ENCODE results near the gene ZNF354B. TPM values are rescaled to one million over a fixed set of nuclear protein-coding genes. Genes with fewer than 3 reads are reported as not detected.
A peak's percentile ranks its signal among the peaks of the same experiment; 100 is the strongest.

ZNF354B gene
- total RNA-seq, result 10 to 100 TPM in 3 of 4 donors, 1 to 10 TPM in 1; 9.8 to 18.8 (median 15.4) TPM

- WGBS, result 3% methylated on average over 12 of the region's 86 CpGs
- H3K36me3 ChIP-seq, result peaks cover 0 to 19% (median 11%) of the 10 kb centered on the region in 4 donors
- intact Hi-C loops (cut with DNase I), result loop anchor here (2.0 to 5.0 kb wide), 3 partner anchors 82 to 202 kb away; partner anchors contain the start of genes ZNF354A, ZNF354C and ZNF454
- no peaks in the 10 kb centered on the region for H3K9me3 ChIP-seq
- TF ChIP-seq CTCF (IDR thresholded peaks at IDR 0.05), result peak; percentile 14 to 26 (median 16)
- TF ChIP-seq EP300 (IDR thresholded peaks at IDR 0.05), result no peak
- peak; percentile 27 for TF ChIP-seq POLR2A (IDR thresholded peaks at IDR 0.05; ENCODE audit: low read depth)
- peak; percentile 85 to 94 for TF ChIP-seq POLR2AphosphoS5 (IDR thresholded peaks at IDR 0.05)
- peak within 1 kb of the TSS; percentile 85 to 92 (median 88) for H3K27ac ChIP-seq (replicated peaks in 1 of 4)
- H3K27me3 ChIP-seq, result no peaks in the 10 kb centered on the region
- H3K4me3 ChIP-seq, result peak within 1 kb of the TSS; percentile 69 to 96 (median 93)
- DNase-seq (ENCODE audit: extremely low spot score), result peak; percentile 95
- peaks cover 7 to 31% (median 24%) of the 10 kb centered on the region in 4 donors for H3K4me1 ChIP-seq
Measured at GRCh38 chr5:178859625-178860521, at the start of gene ZNF354B. Gene ZNF354B (plus strand): TSS chr5:178859953. CDS start chr5:178861048, 1,095 bp downstream.

- no peak for DNase-seq (ENCODE audit: extremely low spot score)
- no peak overlapping the region for H3K27ac ChIP-seq (replicated peaks in 1 of 4)
- H3K36me3 ChIP-seq, result no peaks in the 10 kb centered on the region
- H3K4me3 ChIP-seq, result no peak overlapping the region
- H3K27me3 ChIP-seq, result peaks cover 0 to 24% (median 0%) of the 10 kb centered on the region in 4 donors
- TF ChIP-seq POLR2A (IDR thresholded peaks at IDR 0.05; ENCODE audit: low read depth) (no peak), EP300 (IDR thresholded peaks at IDR 0.05) (no peak), CTCF (IDR thresholded peaks at IDR 0.05) (no peak), POLR2AphosphoS5 (IDR thresholded peaks at IDR 0.05) (no peak)
- 74% methylated on average over 8 of the region's 8 CpGs for WGBS
- no peaks in the 10 kb centered on the region for H3K9me3 ChIP-seq
- H3K4me1 ChIP-seq, result no peaks in the 10 kb centered on the region
- intact Hi-C loops (cut with DNase I), result no loop called here
Measured at GRCh38 chr5:178817506-178817905, 42.2 kb upstream of the ZNF354B start.

GRCh38 chr5:178818094-178818493 is 41.7 kb upstream of the ZNF354B start:
- 88% methylated on average over 14 of the region's 14 CpGs for WGBS
- Histone ChIP-seq H3K4me3 (no peak overlapping the region), H3K4me1 (no peaks in the 10 kb centered on the region), H3K27ac (replicated peaks in 1 of 4) (no peak overlapping the region), H3K36me3 (no peaks in the 10 kb centered on the region), H3K27me3 (peaks cover 0 to 23% (median 0%) of the 10 kb centered on the region in 4 donors), H3K9me3 (no peaks in the 10 kb centered on the region)
- no peak for DNase-seq (ENCODE audit: extremely low spot score)
- intact Hi-C loops (cut with DNase I), result no loop called here
- TF ChIP-seq EP300 (IDR thresholded peaks at IDR 0.05) (no peak), POLR2AphosphoS5 (IDR thresholded peaks at IDR 0.05) (no peak), CTCF (IDR thresholded peaks at IDR 0.05) (no peak), POLR2A (IDR thresholded peaks at IDR 0.05; ENCODE audit: low read depth) (no peak)

GRCh38 chr5:178820001-178820400 is 39.8 kb upstream of the ZNF354B start:
- TF ChIP-seq EP300 (IDR thresholded peaks at IDR 0.05), result no peak
- TF ChIP-seq POLR2AphosphoS5 (IDR thresholded peaks at IDR 0.05), result no peak
- TF ChIP-seq CTCF (IDR thresholded peaks at IDR 0.05), result no peak
- no peak for TF ChIP-seq POLR2A (IDR thresholded peaks at IDR 0.05; ENCODE audit: low read depth)
- H3K9me3 ChIP-seq, result no peaks in the 10 kb centered on the region
- no peak overlapping the region for H3K4me3 ChIP-seq
- no peak for DNase-seq (ENCODE audit: extremely low spot score)
- H3K36me3 ChIP-seq, result no peaks in the 10 kb centered on the region
- intact Hi-C loops (cut with DNase I), result no loop called here
- H3K27ac ChIP-seq (replicated peaks in 1 of 4), result no peak overlapping the region
- 94% methylated on average over 2 of the region's 2 CpGs for WGBS
- no peaks in the 10 kb centered on the region for H3K4me1 ChIP-seq
- H3K27me3 ChIP-seq, result peaks cover 0 to 17% (median 0%) of the 10 kb centered on the region in 4 donors

Data from esophagus muscularis mucosa (tissue), 4 donors.